ENCODE measurements around the gene HLA-DOA.

HLA-DOA gene

GRCh38 chr6:32980488-32981038 lies 28.8 kb downstream of the HLA-DOA start:
- no peak for DNase-seq (ENCODE audit: extremely low read depth in 1 of 2, low read depth in 1 of 2)

GRCh38 chr6:32979720-32980487 lies 29.5 kb downstream of the HLA-DOA start:
- no peak for DNase-seq (ENCODE audit: extremely low read depth in 1 of 2, low read depth in 1 of 2)

GRCh38 chr6:32977953-32978324 lies 31.5 kb downstream of the HLA-DOA start:
- no peak for DNase-seq (ENCODE audit: extremely low read depth in 1 of 2, low read depth in 1 of 2)

- no peak for DNase-seq (ENCODE audit: extremely low read depth in 1 of 2, low read depth in 1 of 2)
These were observed 32.0 kb downstream of the HLA-DOA start for GRCh38 chr6:32977272-32977952.

GRCh38 chr6:32976334-32977069 lies 32.9 kb downstream of the HLA-DOA start:
- DNase-seq (ENCODE audit: extremely low read depth in 1 of 2, low read depth in 1 of 2) = no peak

- no peak for DNase-seq (ENCODE audit: extremely low read depth in 1 of 2, low read depth in 1 of 2)
These were observed 33.5 kb downstream of the HLA-DOA start for GRCh38 chr6:32975886-32976285.

GRCh38 chr6:32974541-32975308 lies 34.7 kb downstream of the HLA-DOA start:
- DNase-seq (ENCODE audit: extremely low read depth in 1 of 2, low read depth in 1 of 2) = no peak

GRCh38 chr6:32974016-32974333 lies 35.4 kb downstream of the HLA-DOA start:
- no peak for DNase-seq (ENCODE audit: extremely low read depth in 1 of 2, low read depth in 1 of 2)

- DNase-seq (ENCODE audit: extremely low read depth in 1 of 2, low read depth in 1 of 2) = peak in 1 of 2 donors; percentile 32
These were observed 36.0 kb downstream of the HLA-DOA start for GRCh38 chr6:32973144-32974015.

- peak in 1 of 2 donors; percentile 48 for DNase-seq (ENCODE audit: extremely low read depth in 1 of 2, low read depth in 1 of 2)
These were observed 36.8 kb downstream of the HLA-DOA start for GRCh38 chr6:32972353-32973143.

- DNase-seq (ENCODE audit: extremely low read depth in 1 of 2, low read depth in 1 of 2) = peak; percentile 95 to 99
These were observed 37.6 kb downstream of the HLA-DOA start for GRCh38 chr6:32971581-32972352.

GRCh38 chr6:32971242-32971580 lies 38.2 kb downstream of the HLA-DOA start:
- DNase-seq (ENCODE audit: extremely low read depth in 1 of 2, low read depth in 1 of 2) = no peak

- peak in 1 of 2 donors; percentile 59 for DNase-seq (ENCODE audit: extremely low read depth in 1 of 2, low read depth in 1 of 2)
These were observed 38.8 kb downstream of the HLA-DOA start for GRCh38 chr6:32970413-32971241.

- peak in 1 of 2 donors; percentile 51 for DNase-seq (ENCODE audit: extremely low read depth in 1 of 2, low read depth in 1 of 2)
These were observed 39.5 kb downstream of the HLA-DOA start for GRCh38 chr6:32969685-32970412.

GRCh38 chr6:32968867-32969684 lies 40.3 kb downstream of the HLA-DOA start:
- DNase-seq (ENCODE audit: extremely low read depth in 1 of 2, low read depth in 1 of 2) = no peak

All from activated CD8-positive, alpha-beta memory T cell treated with anti-CD3 and anti-CD28 coated beads for 1 hour (primary cell).